Measurements from ENCODE around the gene VCAM1. TPM values are rescaled to one million over a fixed set of nuclear protein-coding genes. Genes with fewer than 3 reads are reported as not detected.

The VCAM1 gene
- total and polyA plus RNA-seq, 9 of the 15 experiments (the other 6 are each of a cell fraction or from before 2014, with no cell fraction given): 0.04 to 0.13 TPM; not detected in 7

DNA sequence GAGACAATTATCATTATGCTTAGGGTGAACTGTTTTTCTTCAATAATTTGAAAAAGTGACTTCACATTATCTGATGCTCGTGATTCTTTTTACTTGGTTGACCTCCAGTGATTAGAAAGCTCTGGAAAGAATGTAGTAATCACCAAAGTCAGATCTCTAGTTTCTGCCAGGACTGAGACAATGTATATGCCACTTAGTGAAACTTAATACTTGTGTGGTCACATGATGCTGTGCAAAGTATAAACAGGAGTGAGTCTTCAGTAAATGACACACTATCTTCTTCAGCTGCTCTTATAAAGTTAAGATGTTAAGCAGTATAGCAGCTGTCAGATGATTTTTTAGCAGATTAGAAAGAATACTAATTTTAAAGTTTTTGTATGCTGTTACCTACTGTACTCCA is 17.2 kb downstream of the VCAM1 start:
- intact Hi-C loops (cut with micrococcal nuclease): no loop called here
- CTCF ChIA-PET (ENCODE audit: low intra/inter-chr PET ratio): no interaction called here

More for the DNA sequence above, 17.2 kb downstream of the VCAM1 start:
- Histone ChIP-seq H3K4me1 (replicated peaks in 1 of 2; ENCODE audit: control insufficient read depth in 2 of 2, insufficient read depth in 2 of 2, low read length in 2 of 2) (no peaks in the 10 kb centered on the region; a peak in 1 of 5 replicates), H3K79me2 (ENCODE audit: control insufficient read depth, insufficient read depth, low read length) (no peaks in the 10 kb centered on the region), H2AFZ (ENCODE audit: low read depth, low read length) (no peak overlapping the region), H3K9me3 (replicated peaks; ENCODE audit: control insufficient read depth, insufficient read depth, low read depth, low read length) (no peaks in the 10 kb centered on the region), H3K9ac (ENCODE audit: insufficient read depth in 1 of 2, low read depth in 2 of 2, low read length in 2 of 2) (no peak overlapping the region), H3K36me3 (ENCODE audit: control insufficient read depth, insufficient read depth, low read length) (no peaks in the 10 kb centered on the region), H3K27ac (ENCODE audit: extremely low read depth, low read depth, low read length) (no peak overlapping the region), H4K20me1 (replicated peaks; ENCODE audit: control insufficient read depth, insufficient read depth, low read length) (no peaks in the 10 kb centered on the region), H3K9me1 (ENCODE audit: control insufficient read depth, insufficient read depth, low read length) (no peaks in the 10 kb centered on the region), H3K4me2 (ENCODE audit: insufficient read depth, low read length) (no peak overlapping the region), H3K4me3 (no peak overlapping the region), H3K27me3 (ENCODE audit: control insufficient read depth in 2 of 2, insufficient read depth in 2 of 2, low read length in 2 of 2) (no peaks in the 10 kb centered on the region)
- 13% methylated on average over 1 of the region's 1 CpG for WGBS (ENCODE audit: insufficient coverage, low coverage, missing lambda C conversion rate)
- no peak for ATAC-seq
- TF ChIP-seq, protein P1, sequence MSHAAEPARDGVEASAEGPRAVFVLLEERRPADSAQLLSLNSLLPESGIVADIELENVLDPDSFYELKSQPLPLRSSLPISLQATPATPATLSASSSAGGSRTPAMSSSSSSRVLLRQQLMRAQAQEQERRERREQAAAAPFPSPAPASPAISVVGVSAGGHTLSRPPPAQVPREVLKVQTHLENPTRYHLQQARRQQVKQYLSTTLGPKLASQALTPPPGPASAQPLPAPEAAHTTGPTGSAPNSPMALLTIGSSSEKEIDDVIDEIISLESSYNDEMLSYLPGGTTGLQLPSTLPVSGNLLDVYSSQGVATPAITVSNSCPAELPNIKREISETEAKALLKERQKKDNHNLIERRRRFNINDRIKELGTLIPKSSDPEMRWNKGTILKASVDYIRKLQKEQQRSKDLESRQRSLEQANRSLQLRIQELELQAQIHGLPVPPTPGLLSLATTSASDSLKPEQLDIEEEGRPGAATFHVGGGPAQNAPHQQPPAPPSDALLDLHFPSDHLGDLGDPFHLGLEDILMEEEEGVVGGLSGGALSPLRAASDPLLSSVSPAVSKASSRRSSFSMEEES (CRISPR knock-in tag; IDR thresholded peaks at IDR 0.05): peak; percentile 82
- TF ChIP-seq, protein P2, sequence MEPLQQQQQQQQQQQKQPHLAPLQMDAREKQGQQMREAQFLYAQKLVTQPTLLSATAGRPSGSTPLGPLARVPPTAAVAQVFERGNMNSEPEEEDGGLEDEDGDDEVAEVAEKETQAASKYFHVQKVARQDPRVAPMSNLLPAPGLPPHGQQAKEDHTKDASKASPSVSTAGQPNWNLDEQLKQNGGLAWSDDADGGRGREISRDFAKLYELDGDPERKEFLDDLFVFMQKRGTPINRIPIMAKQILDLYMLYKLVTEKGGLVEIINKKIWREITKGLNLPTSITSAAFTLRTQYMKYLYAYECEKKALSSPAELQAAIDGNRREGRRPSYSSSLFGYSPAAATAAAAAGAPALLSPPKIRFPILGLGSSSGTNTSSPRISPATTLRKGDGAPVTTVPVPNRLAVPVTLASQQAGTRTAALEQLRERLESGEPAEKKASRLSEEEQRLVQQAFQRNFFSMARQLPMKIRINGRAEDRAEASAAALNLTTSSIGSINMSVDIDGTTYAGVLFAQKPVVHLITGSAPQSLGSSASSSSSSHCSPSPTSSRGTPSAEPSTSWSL (CRISPR knock-in tag; IDR thresholded peaks at IDR 0.05; ENCODE audit: borderline replicate concordance): no peak
- no TSS peak for BruUV-seq (replicated peaks)
- POLR2A ChIA-PET: interaction anchor here (1.6 to 1.7 kb wide), 2 partner anchors 17 to 23 kb away, joined by 3 to 4 read pairs; partner anchors contain the start of gene VCAM1
- DNase-seq (ENCODE audit: extremely low read depth in 1 of 4, low spot score in 3 of 4): no peak
- FAIRE-seq: no peak
- in situ Hi-C loops (cut with MboI): no loop called here

Data from K562 (cell line).